Activated gamma-delta T cell (primary cell): Measurements from ENCODE around the gene SHE.
"Not testable (repeated sequence)": the region's sequence is repeated elsewhere in the genome, so short reads cannot be mapped to it uniquely, and the experiment has no call there.

Source experiments
- DNase-seq: peaks from one replicate; lab custom pipeline; 2025; lab: John Stamatoyannopoulos, UW
- total RNA-seq, 2 donors: gene quantifications; one replicate each; lab custom pipeline; 2026; lab: John Stamatoyannopoulos, UW

The SHE gene
- total RNA-seq = 0.04 to 0.15 reads per million in 2 donors

DNA sequence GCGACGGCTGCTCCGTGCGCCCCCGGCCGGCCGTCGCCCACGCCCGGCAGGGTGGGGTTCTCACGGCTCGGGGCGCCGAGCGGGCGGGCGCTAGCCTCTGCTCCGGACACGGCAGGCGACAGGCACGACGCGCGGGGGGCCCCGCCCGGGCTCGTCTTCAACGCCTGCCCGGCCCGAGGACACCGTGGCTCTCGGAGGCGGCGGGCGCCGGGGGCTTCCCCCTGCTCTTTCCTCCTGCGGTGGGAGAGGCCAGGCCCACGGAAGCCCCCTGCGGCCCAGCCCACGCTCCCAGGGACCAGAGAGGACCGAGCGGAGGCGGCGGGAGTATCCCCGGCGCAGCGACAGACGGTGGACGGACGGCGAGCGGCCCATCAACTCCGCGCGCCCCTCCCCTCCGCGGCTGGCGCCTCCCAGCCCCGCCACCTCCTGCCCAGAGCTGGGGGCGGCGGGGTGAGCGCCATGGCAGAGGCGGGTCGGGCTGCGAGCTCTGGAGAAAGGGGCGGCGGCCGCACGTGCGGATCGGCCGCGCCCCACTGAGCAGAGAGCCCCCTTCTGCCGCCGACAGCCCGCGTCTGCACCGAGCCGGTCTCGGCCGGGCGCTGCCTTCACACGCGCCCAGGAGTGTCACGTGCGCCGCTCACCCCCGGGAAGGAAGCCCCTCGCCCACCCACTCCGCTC lies at the start of gene SHE, which contains the start of gene TDRD10:
Gene SHE, minus strand, starts transcription at position 347 of the 678 bp plus-strand sequence. CDS start 386 bp downstream, outside the sequence.
Gene TDRD10, plus strand, starts transcription at position 154 of the 678 bp plus-strand sequence. CDS start 4,685 bp downstream, outside the sequence.
- peak; percentile 28 for DNase-seq

DNA sequence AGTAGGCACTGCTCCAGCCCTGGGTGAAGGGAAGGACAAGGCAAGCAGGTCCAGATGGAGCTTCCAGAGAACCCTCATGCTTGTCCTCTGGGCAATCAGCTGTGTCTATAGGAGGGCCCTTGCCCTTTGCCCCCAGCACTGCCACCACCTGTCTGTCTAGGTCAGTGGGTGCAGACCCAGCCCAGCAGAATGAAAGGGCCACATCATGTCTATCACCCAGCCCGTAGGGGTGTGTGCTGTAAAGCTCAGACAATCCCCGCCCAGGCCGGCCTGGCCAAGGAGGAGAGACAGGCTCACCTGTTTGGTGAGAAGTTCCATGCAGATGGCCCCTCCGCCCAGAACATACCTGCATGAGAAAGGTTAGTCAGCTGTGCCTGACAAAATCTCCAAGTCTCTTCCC lies 49.3 kb upstream of the SHE start:
- DNase-seq = no peak

DNA sequence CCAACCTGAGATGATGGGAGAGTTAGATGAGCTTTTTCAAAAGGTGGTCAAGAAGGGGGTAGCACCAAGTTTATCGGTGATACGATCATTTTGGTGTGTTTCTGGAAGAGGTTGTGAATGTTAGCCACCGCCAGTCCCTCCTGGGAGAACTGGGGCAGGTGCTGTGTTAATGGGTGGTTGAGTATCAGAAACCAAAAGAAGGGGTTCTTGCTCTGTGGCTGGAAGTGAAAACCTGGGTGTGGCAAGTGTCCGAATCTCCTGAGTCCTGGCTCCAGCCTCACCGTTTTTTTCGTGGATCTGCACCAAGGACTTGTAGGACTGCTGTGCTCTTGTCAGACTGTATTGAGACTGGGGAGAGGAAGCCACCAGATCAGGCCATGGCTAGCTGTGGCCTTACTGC lies 48.4 kb upstream of the SHE start:
- DNase-seq = no peak

DNA sequence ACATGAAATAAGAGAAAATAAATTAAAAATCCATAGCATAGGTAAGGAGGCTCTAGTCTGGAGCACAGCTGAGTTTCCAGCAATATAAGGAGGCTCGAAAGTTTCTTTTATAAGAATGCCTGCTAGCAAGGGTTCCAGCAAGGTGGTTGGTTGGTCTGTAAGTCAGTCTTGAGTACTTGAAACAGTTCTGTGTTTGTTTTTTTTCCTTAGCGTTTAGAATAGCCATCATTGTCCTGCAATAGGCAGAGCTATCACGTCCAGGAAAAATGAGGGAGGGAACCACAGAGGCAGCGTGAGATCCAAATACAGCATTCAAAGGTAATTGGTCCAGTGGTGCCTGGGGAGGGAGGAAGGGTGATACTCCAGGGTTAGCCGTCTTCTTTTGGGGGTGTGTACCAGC lies 47.9 kb upstream of the SHE start:
- no peak for DNase-seq

DNA sequence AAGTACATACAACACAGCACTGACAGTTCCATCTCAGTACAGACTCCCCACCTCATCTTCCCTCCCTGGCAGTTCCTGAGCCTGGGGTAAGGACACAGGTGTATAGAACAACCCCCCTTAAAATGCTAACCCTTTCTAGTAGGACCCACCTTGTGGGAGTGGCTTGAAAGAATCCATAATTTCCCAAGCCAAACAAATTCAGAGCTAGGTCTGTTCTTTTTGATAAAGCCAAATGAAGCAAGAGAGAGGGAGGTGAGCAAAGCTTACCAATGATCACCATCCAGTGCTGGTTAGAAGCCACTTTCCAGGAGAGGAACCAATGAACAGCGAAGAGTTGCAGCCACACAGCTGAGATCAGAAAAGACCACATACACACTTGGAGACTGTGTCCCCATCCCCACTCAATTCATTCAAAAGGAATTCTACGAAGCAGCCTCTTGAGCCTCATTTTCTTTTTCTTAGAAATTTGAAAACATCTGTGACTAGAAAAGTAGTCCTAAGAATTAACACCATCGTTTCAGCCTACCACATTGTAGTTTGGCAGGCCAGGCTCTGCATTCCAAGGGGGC lies 47.1 kb upstream of the SHE start:
- no peak for DNase-seq

DNA sequence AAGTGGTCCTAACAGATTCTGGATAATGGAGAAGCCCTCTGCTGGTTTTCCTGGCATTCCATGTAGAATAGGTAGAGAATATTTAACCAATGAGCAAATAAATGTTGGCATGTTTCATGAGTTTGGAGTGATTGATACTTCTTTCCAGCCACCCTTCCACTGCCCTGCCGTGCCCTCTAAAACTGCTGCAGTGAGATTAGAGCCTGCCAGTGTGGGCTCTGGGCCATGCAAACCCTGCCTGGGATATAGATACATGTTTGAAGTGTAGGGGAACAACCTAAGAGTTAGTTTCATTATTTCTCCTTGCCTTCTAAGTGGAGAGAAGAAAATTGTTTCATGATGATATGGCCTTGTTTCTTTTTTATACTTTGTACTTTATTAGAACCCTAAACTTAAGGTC lies 45.8 kb upstream of the SHE start:
- no peak for DNase-seq

DNA sequence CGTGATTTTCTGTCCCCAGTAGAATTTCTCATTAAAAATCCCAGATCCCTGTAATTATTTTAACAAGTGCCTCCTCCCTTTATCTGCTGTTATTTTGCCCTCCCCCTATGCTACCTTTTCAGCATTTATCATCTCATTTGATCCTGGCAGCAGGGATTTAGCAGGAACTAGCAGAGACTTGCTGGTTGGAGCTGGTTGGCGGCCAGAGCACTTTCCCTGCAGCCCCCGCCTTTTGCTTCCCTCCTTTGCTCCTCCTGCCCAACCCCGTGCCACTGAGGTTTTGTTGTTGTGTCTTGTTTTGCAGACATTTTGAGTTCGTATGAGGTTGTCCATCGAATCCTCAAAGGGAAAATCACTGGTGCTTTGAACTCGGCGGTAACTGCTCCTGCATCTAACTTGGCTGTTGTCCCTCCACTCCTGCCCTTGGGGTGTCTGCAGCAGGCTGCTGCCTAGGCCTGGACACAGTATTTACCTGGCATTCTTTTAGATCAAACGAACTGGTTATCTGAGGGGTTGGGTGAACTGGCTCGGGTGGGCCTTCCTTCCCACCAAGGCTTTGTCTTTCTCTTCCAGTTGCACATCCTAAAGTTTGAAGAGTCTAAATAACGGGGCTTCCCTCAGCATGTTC lies 45.0 kb upstream of the SHE start:
- DNase-seq = no peak

DNA sequence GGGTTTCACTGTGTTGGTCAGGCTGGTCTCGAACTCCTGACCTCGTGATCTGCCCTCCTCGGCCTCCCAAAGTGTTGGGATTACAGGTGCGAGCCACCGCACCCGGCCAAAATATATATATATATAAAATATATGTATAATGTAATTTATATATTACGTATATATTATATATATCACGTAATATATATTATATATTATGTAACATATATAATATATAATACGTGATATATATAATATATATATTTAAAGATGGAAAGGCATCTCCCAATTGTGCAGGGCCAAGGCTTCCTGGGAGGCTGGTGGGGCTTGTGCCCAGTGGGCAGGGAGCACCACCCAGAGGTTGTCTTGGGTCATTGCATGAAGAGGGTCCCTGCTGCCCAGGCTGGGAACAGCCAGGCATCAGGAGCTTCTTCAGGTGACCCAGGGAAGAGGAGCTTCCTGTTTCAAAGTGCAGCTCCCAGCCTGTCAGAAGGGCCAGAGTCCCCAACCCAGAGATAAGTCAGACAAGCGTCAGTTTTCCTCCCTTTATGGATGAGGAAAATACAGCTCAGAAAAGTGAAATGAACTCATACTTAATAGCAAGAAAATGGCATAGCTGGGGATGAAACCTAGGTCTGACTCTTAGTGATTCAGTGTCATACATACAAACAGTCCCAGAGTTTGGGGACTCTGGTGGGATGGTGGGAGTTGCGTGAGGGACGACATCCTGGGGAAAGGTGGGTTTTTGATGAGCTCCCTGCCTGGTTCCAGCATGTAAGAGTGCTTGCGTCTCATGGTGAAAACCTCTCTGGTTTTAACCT lies 44.3 kb upstream of the SHE start:
- DNase-seq = no peak

DNA sequence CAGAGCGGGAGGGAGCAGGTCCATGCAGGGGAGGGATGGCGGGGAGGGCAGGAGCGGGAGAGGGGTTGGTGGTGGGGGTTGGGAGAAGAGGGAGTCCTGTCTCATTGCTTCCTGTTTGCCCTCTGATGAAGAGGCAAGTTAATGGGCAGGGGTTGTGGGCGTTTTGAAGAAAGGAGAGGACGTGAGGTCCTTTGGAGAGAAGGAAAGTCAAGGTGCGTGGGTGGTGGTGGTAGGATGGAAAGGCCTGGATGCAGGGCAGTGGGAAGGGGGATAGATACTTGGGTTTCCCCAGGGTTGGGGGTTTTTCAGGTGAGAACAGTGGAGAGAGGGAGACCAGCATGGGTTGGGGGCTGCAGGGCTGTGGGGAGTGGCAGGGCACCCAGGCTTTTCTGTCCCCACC lies 39.0 kb upstream of the SHE start:
- DNase-seq = no peak

DNA sequence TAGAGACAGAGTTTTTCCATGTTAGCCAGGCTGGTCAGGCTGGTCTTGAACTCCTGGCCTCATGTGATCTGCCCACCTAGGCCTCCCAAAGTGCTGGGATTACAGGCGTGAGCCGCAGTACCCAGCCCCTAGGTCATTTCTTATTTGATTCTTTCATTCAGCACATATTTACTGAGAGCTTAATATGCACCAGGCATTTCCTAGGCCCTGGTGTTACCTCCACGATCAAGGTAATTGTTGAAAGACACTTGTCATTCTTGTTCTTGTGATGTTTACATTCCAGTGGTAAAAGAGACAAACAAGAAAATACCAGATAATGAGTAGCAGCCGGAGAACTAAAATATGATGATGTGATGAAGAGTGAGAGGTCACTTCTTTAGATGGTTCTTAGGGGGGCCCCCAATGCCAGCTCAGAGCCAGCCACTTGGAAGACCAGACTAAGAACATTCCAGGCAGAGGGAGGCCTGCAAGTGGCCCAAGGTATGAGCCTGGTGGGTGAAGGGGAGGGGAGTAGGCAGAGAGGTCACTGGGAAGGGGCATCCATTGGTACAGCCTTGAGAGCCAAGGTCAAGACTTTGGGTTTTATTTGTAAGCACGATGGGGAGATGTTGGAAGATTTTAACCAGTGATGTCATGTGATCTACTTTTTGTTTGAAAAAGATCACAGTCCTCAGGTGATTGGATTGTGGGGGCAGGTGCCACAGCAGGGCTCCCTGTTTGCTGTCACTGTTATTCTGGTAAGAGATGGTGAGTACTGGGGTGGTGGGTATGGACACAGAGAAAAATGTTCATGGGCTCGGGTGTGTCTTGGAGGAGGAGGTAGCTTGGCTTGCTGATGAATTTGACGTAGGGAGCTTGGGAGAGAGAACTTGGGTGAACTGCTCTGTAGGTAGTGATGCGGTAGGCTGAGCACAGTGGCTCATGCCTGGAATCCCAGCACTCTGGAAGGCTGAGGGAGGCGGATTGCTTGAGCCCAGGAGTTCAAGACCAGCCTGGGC lies 37.6 kb upstream of the SHE start:
- no peak for DNase-seq

DNA sequence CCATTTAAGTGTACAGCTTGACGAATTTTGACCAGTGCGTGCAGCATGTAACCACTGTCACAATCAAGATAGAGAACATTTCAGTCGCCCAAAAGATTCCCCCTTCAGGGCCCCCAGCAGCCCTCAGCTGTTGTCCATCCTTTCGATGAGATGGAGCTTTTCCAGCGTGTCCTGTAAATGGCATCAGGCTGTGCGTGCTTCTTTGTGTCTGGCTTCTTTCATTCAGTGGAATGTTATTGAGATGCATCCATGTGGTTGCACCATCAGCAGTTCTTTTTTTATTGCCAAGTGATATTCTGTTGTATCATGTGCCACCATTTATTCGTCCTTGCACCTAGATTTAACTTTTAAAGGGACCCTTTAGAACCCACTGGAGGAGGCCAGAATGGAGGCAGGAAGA lies 34.4 kb upstream of the SHE start:
- no peak for DNase-seq

DNA sequence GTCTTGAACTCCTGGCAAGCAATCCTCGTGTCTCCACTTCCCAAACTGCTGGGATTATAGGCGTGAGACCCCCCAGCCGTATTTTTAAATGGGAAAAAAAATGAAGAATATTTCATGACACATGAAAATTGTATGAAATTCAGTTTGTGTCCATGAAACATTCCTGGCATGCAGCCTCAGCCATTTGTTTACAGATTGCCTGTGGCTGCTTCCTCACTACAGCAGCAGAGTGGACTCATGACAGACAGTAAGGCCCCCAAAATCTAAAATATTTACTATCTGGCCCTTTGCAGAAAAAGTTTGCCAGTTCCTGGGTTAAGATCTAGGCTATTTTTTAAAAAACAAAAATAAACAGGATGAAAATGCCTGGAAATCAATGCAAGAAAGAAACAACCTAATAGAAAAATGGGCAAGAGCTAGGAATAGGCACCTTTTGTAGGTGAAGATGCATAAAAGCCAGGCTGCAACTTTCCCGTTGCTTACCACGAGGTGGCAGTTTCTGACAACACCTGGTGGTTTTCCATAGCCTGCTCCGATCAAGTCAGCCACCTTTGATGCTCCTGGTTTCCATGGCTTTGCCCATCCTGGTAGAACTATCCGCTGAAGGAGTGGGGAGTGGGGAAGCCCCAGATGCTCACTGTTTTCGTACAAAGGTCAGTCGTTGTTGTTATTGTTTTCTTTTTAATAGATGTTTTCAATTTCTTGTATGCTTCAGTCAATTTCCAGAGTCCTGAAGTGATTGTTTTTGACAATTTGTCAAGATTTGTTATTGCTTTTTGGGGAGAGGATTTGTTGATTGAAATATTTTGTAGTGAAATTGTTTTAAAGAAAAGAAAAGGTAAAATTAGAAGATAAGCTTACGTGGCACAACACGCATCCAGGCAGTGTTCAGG lies 32.0 kb upstream of the SHE start:
- DNase-seq = no peak

DNA sequence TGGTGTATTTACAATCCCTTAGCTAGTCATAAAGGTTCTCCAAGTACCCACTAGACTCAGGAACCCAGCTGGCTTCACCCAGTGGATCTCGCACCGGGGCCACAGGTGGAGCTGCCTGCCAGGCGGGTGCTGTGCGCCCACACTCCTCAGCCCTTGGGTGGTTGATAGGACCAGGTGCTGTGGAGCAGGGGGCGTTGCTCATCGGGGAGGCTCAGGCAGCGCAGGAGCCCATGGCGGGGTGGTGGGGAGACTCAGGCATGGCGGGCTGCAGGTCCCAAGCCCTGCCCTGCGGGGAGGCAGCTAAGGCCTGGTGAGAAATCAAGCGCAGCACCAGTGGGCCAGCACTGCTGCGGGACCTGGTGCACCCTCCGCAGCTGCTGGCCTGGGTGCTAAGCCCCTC lies 29.7 kb upstream of the SHE start:
- not testable (repeated sequence) for DNase-seq

DNA sequence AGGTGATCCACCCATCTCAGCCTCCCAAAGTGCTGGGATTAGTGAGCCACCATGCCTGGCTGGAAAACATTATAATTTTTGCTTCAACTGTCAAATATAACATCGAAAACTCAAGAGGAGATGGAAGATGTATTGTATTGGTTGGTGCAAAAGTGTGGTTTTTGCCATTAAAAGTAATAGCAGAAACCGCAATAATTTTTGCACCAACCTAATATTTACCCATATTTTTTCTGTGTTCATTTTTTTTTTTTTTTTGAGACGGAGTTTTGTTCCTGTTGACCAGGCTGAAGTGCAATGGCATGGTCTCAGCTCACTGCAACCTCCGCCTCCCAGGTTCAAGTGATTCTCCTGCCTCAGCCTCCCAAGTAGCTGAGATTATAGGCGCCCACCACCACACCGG lies 27.1 kb upstream of the SHE start:
- DNase-seq = no peak

DNA sequence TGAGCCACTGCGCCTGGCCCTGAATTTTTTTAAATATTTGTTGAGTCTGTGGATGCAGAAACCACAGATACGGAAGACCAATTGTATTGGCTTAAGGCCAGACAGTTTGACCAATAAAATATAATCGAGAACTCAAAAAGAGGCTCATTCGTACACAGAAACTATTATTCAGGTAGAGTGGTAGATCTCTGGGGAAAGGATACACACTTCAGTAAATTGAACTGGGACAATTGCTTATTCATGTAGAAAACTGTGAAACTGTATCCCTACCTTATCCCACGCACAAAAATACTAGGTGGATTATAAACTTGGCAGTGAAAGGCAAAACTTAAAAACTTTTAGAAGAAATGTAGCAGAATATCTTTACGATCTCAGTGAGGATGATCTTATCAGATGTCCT lies 25.0 kb upstream of the SHE start:
- no peak for DNase-seq

DNA sequence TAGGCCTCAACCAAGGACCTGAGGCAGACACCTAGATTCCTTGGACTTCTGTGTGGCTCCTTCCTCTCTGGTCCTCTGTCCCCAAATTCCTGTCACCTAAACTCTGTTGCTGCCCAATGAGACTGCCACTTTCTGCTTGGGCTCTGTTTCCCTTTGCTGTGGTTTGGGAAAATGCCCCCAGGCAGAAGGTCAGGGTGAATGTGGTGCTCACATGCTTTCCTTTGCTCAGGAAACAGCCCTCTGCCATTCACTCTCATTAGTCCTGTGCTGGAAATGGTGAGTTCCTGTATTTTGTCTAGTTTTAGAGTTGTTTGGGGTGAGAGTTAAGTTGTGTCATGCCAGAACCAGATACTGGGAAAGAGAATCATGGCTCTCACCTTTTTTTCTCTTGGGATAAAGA lies 22.7 kb upstream of the SHE start:
- no peak for DNase-seq

DNA sequence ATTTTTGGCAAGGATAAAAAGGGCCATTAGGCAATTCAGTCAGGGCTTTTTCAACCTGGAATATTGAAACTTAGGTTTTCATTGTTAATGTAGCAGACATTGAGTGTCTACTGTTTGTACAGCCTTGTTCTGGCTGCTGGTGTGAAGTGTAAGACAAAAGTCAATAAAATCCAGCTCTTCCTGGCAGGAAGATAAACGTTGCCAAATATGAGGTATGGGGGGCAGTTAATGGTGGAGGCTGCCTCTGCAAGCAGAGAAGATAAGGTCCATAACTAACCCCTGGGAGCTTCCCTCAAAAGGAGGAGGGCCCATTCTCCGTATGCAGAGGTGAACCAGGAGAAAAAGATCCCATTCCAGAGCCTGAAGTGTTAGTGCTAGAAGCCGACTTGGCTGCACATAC lies 19.5 kb upstream of the SHE start:
- no peak for DNase-seq

DNA sequence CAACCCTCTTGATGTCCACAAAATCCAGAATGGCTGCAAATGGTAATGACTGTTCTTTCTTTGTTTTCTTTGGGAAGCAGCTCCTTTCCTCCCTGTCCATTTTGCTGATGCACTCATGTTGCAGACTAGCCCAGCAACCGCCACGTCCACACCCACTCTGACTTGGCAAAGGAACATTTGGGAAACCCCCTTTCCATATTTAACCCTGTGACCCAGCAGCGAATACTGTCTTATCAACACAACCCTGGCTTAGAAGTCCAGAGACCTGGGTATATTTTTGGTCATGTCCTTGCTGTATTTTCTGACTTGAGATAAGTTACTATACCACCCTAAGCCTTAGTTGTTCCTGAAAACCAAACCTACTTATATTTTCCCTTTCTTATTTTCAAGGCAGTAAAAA lies 18.1 kb upstream of the SHE start:
- DNase-seq = no peak

DNA sequence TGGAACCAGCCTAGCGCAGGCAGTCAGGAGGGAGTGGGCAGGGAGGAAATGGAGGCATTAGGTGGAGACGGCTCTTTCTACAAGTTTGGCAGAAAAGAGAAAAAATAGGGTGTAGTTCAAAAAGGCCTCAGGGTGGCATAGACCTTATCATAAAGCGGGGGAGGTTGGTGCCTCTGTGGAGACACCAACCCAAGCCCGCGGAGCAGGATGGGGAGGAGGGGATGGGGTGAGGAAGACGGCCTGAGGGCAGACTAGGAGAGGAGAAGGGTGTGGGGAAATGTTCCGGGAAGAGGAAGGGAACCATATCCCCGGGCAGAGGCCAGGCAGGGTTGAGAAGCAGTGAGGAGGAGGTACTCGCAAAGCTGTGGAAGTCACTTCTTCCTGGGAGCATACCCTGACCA lies 17.4 kb upstream of the SHE start:
- no peak for DNase-seq

DNA sequence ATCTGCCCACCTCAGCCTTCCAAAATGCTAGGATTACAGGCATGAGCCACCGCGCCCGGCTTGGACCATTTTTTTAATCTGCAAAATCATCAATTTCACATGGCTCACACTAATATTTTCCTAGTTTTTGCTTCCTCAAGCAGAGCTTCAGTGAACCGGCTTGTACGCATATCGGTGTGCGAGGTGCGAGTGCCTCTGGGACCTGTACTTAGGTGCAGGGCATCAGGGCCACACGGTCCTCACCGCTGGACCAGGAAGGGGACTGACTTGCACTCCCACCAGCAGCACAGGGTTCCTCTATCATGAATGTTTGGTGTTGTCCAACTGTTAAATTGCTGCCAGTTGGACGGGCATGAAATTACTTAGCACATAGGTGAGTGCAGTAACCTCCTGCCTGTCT lies 15.4 kb upstream of the SHE start:
- DNase-seq = no peak
